GM19438 (cell line): ENCODE measurements around the gene SLC4A4.

Experiments
- ATAC-seq: cut with Tn5 transposase; IDR thresholded peaks from one replicate; pipeline ENCODE4 v1.9.1; 2021; ENCODE audit warnings: low read depth; ENCODE audit not compliant: unreplicated experiment

Gene SLC4A4

DNA sequence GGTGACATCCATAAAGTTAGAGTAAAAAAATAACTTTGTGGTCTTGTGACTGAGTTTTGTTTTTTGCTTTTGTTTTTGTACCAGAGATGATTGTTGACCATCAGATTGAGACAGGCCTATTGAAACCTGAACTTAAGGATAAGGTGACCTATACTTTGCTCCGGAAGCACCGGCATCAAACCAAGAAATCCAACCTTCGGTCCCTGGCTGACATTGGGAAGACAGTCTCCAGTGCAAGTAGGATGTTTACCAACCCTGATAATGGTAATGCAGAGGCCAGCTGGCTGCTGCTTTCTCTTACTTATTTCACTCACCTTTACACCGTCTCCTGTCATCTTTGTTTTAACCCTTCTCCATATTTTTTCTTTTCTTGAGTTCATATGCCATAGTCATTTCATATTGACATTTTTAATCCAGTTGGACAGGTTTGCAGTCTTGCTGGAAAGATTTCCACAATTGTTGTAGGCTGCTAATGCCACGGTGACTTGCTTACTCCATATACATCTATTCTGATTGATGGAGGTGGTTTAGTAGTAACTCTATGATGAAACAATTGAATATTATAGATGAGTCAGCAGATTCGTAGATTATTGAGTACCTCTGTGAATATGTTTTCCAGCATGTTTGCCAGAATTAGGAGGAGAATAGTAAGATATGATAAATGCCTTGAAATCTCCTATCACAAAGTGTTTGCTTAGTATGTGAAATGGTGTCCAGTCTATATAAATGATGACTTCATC, 18.3 kb downstream of the SLC4A4 start:
- ATAC-seq: no peak

DNA sequence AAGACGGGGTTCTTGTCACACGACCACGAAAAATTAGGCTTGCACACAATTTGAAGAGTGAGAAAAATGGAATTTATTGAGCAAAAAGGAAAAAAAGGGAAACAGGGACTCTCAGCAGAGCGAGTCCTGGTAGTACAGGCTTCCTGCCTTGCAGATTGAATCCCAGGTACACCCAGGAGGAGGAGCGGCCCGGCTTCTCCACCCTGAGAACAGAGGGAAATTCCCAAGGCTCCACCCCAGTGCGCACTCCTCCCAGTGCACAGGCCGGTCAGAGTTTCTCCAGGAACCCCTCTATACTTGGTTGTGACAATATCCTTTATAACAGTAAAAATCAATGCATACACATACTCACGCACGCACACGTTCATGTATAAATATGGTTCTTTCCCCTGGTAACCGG, 22.0 kb downstream of the SLC4A4 start:
- ATAC-seq: no peak

DNA sequence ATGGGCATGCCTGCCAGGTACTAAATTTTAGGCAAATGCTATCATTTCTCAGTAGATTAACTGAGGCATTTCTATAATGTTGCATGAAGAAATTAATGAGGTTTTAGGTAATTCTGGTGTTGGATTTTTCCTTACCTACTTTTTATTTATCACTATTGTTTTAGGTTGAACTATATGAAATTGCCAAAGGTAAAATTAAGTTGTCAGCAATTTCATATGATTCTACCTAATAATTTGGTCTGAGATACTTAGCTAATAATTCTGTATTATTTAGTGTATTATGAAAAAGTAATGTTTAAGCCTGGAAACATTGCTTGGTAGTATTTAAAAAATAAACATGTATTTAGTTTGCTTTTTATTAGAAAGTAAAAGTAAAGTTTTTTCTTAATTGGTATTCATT, 22.7 kb downstream of the SLC4A4 start:
- no peak for ATAC-seq

- ATAC-seq: no peak
Observed at GRCh38 chr4:71366766-71367165, 27.9 kb downstream of the SLC4A4 start.

DNA sequence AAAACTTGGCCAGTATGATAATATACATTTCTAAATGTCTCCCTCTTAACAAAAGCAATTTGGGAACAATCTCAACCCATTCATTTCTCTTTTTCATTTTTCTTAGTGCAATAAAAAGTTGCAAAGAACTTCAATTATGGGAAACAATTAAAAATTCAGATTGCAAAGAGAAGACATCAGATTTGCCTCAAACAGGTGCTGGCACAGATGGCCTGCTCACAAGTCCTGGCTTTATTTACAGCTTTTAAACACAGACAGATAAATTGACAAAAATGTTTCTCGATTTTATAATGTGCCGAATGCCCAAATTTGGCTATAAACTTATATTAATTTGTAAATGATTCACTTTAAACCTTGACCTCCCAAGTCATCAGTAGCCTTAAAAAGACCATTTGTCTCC, 28.7 kb downstream of the SLC4A4 start:
- ATAC-seq: no peak

GRCh38 chr4:71368906-71369305, 30.1 kb downstream of the SLC4A4 start:
- no peak for ATAC-seq

- no peak for ATAC-seq
Observed at GRCh38 chr4:71369536-71369935, 30.7 kb downstream of the SLC4A4 start.

GRCh38 chr4:71375494-71375893, 36.7 kb downstream of the SLC4A4 start:
- no peak for ATAC-seq

GRCh38 chr4:71377561-71377960, 38.7 kb downstream of the SLC4A4 start:
- ATAC-seq: no peak

- no peak for ATAC-seq
Observed at GRCh38 chr4:71379126-71379525, 40.3 kb downstream of the SLC4A4 start.

DNA sequence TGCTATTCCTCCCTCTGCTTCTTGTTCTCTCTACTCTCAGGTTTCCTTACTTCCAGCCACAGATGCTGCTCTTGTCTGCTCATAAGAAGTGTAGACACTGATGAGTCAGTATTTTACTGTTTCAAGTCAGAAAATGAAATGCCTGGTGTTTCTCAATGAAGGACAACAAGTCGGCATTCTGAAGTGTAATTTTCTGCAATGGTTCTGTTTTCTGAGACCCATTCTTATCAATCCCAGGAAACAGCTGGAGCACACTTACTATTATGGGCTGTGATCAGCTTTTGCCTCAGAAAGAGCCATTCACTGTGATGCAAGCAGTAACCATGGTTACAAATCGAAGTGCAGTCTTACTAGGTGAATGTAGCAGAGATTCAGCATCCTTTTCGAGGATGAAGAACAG, 42.0 kb downstream of the SLC4A4 start:
- no peak for ATAC-seq

DNA sequence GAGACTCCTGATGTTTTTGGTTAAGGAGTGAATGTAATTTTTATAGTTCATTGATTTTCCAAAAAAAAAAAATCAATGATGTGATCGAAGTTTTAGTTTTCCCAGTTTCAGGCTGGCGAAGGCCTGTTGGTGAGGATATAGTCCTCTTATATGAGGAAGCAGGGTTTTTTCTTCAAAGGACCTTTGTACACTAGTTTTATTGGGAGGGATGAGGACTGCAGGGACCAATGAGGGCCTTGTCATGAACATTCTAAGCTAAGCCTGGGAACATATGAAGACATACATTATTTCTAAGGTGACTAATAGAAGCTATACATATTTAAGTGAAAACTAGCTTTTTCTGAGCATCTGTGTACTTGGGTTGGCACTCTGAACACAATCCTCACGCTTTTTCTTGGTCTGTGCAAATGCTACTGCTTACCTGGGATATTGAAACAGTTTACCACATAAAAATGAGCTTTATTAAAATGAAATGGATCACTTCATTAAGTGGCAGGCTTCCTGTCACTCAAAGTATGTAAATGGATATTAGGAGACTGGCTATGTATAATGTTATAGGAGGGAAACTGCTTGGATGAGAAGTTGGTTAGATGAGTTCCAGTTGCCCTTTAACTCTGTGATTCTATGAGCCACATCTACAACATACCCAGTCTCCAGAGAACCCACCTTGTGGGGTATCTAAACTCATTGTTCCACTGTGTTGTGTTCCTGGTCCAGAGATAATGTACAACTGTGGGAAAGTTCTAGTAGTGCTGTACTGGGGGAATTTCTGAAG, 43.5 kb downstream of the SLC4A4 start:
- ATAC-seq: no peak

- ATAC-seq: no peak
Observed at GRCh38 chr4:71382900-71383560, 44.2 kb downstream of the SLC4A4 start.

DNA sequence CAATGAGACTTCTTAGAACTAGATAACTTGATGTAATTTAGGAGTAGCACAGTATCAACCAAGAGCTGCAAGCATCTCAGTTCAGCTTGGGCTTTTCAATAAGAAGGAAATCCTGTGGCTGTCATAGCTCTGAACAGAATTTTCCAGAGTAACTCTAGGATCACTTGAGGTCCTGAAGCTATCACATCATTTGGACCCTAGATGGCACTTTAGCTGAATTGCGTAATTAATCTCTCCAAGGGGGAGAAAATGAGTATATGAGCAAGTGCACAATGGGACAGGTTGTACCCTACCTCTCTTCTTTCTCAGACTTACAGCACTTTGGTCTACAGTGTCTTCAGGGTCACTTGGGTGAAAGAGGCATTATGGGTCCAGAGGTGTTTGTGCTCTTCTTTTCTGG, 45.2 kb downstream of the SLC4A4 start:
- no peak for ATAC-seq

DNA sequence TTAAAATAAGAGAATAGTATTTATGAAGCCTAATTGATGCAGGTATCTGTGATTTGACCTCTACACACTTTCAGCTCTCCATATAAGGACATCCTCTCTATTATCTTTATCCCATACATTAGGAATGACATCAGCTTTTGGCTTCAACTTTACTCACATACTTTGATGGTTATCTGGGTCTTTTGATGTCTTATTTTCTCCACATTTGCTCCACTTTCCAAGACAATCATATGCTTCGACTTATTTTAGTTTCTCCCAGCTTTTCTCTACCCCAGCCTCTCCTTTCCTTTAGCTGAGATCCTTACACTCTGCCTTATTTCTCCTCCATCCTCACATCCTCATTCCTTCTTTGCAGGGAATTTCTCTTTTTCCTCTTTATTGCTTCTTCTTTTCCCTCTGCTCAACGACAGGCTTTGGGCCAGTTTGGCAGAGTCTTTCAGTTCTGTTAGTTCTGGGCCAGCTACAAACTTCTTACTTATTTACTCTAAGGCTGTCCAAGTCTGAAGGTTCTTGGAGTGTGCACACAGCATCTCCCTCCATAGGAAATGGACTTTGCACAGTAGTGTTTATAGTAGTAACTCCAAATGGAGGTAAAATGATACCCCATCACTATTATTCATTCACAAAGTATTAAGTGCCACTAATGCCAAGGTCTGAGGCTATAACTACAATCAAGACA, 50.5 kb downstream of the SLC4A4 start:
- ATAC-seq: no peak

DNA sequence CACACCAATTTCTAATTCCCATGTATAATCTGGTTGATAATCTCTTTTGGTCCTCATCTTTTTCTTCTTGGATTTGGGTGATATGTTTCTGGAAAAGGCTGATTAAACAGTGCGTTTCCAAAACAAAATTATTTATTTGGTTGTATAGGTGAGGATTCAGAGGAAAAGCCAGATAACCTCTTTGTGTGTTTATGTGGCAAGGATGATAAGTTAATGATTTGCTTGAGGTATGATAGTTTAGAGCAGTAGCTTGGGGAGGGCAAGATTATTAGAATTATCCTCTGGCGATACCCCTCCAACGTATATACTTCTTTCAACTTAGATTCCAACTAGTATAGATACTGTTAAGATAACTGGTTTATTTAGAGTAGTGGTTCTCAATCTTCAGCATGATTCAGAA, 53.3 kb downstream of the SLC4A4 start:
- no peak for ATAC-seq

DNA sequence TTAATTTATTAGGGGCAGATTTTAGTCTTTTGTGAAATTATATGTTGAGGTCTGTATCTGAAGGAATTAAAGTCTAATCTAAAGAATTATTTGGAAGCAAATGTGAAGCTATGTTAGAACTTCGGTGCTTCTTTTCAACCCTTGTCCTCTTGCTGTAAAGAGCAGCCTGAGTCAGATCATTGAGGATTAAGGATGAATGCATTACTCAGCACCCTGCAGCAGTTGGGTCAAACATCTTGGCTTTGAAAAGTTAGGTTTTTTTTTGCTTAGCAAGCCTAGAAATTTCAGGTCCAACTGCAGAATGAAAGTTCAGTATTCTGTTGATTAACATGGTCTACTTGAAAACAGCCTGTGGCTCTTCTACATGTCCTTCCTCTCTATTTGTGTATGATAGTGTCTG, 57.6 kb downstream of the SLC4A4 start:
- no peak for ATAC-seq

GRCh38 chr4:71400810-71401209, 62.0 kb downstream of the SLC4A4 start:
- no peak for ATAC-seq

DNA sequence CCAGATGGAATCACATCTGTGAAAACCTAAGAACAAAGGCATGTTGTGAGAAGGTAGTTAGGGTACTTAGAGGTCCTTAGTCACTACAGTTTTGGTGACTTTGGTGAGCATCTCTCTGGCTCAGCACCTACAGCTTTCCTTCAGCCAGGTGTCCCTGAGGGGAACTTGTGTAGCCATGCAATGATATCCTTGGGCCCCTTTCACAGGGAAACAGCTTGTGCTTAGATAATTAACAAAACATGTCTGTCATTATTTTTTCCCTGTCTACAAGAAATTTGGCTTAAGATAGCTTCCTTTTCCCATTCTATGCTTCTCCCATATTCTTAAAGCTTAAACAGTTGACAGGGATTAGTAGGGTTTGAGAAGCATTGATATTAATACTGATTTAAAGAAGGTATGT, 63.8 kb downstream of the SLC4A4 start:
- ATAC-seq: no peak

DNA sequence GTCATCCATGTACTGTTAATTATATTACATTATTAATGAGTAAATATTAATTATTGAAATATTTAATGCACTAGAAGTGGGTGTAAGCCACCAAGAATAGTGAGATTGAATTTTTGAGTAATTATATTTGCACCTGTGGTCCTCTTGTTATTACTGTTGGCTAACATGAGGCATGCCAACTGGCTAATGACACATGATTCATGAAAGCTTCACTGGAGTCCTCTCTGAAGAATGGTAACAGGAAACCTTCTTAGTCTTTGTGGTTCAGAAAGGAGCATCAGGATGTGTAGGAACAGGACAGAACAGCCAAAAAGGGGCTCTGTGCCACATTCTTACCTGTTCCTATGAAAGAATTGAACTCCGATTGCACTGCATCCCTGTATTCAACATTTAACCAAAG, 65.2 kb downstream of the SLC4A4 start:
- no peak for ATAC-seq

- no peak for ATAC-seq
Observed at GRCh38 chr4:71405791-71406190, 67.0 kb downstream of the SLC4A4 start.
